SK-N-SH treated with all-trans-retinoic acid at 6 μM for 48 hours (cell line): Measurements from ENCODE around the gene SLC35F3.

Source experiments
- ARNTL ChIP-seq: fragments of 450-650 bp; formaldehyde crosslinking; IDR thresholded peaks from 2 replicates; pipeline ENCODE4 v1.5.0; 2020; ENCODE audit warnings: low read depth, mild to moderate bottlenecking, moderate library complexity, borderline replicate concordance
- GLIS3 ChIP-seq: fragments of 250-450 bp; sonication (Bioruptor Pico); IDR thresholded peaks from 2 replicates; pipeline ENCODE4 v1.5.0; 2020; ENCODE audit warnings: mild to moderate bottlenecking, moderate library complexity
- PPARA ChIP-seq: fragments of 250-450 bp; sonication (Bioruptor Pico); IDR thresholded peaks from 2 replicates; pipeline ENCODE4 v1.5.0; 2020; ENCODE audit warnings: mild to moderate bottlenecking, borderline replicate concordance
- RARB ChIP-seq: fragments of 250-450 bp; sonication (Bioruptor Pico); IDR thresholded peaks from 2 replicates; pipeline ENCODE4 v1.8.0; 2021; ENCODE audit warnings: mild to moderate bottlenecking, moderate library complexity
- TF ChIP-seq, protein P1 (sequence below): fragments of 250-450 bp; sonication (Bioruptor Pico); IDR thresholded peaks from 2 replicates; pipeline ENCODE4 v1.5.1; 2020; ENCODE audit warnings: low read depth, mild to moderate bottlenecking, moderate library complexity
- TF ChIP-seq, protein P2 (sequence below): fragments of 250-450 bp; sonication (Bioruptor Pico); IDR thresholded peaks from 2 replicates; pipeline ENCODE4 v1.5.0; 2020; ENCODE audit warnings: mild to moderate bottlenecking, moderate library complexity
- TF ChIP-seq, protein P3 (sequence below): fragments of 250-450 bp; sonication (Bioruptor Pico); IDR thresholded peaks from 2 replicates; pipeline ENCODE4 v1.8.0; 2020; ENCODE audit warnings: mild to moderate bottlenecking, moderate library complexity, borderline replicate concordance

DNA sequence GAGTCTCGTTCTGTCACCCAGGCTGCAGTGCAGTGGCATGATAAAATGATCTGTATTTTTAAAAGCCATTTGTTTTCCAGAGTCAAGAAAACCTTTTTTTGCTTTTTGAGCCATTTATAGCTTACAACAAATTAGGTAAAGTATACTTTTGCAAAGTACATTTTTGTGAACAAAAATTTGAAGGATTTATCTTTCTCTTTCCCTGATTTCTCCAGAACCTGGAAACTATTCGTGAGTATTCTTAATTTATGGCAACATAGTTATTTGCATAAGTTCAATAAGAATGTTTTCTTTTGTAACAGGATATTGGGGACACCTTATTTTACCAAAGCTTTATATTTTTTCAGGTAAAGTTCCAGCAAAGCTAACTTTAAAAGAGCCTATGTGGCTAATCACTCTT is 37.4 kb upstream of the SLC35F3 start:
- TF ChIP-seq PPARA (no peak), GLIS3 (no peak), RARB (CRISPR knock-in tag) (no peak), ARNTL (CRISPR knock-in tag) (no peak)
- TF ChIP-seq, protein P1, sequence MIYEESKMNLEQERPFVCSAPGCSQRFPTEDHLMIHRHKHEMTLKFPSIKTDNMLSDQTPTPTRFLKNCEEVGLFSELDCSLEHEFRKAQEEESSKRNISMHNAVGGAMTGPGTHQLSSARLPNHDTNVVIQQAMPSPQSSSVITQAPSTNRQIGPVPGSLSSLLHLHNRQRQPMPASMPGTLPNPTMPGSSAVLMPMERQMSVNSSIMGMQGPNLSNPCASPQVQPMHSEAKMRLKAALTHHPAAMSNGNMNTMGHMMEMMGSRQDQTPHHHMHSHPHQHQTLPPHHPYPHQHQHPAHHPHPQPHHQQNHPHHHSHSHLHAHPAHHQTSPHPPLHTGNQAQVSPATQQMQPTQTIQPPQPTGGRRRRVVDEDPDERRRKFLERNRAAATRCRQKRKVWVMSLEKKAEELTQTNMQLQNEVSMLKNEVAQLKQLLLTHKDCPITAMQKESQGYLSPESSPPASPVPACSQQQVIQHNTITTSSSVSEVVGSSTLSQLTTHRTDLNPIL (CRISPR knock-in tag), result no peak
- TF ChIP-seq, protein P2, sequence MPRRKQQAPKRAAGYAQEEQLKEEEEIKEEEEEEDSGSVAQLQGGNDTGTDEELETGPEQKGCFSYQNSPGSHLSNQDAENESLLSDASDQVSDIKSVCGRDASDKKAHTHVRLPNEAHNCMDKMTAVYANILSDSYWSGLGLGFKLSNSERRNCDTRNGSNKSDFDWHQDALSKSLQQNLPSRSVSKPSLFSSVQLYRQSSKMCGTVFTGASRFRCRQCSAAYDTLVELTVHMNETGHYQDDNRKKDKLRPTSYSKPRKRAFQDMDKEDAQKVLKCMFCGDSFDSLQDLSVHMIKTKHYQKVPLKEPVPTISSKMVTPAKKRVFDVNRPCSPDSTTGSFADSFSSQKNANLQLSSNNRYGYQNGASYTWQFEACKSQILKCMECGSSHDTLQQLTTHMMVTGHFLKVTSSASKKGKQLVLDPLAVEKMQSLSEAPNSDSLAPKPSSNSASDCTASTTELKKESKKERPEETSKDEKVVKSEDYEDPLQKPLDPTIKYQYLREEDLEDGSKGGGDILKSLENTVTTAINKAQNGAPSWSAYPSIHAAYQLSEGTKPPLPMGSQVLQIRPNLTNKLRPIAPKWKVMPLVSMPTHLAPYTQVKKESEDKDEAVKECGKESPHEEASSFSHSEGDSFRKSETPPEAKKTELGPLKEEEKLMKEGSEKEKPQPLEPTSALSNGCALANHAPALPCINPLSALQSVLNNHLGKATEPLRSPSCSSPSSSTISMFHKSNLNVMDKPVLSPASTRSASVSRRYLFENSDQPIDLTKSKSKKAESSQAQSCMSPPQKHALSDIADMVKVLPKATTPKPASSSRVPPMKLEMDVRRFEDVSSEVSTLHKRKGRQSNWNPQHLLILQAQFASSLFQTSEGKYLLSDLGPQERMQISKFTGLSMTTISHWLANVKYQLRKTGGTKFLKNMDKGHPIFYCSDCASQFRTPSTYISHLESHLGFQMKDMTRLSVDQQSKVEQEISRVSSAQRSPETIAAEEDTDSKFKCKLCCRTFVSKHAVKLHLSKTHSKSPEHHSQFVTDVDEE (CRISPR knock-in tag), result no peak
- TF ChIP-seq, protein P3, sequence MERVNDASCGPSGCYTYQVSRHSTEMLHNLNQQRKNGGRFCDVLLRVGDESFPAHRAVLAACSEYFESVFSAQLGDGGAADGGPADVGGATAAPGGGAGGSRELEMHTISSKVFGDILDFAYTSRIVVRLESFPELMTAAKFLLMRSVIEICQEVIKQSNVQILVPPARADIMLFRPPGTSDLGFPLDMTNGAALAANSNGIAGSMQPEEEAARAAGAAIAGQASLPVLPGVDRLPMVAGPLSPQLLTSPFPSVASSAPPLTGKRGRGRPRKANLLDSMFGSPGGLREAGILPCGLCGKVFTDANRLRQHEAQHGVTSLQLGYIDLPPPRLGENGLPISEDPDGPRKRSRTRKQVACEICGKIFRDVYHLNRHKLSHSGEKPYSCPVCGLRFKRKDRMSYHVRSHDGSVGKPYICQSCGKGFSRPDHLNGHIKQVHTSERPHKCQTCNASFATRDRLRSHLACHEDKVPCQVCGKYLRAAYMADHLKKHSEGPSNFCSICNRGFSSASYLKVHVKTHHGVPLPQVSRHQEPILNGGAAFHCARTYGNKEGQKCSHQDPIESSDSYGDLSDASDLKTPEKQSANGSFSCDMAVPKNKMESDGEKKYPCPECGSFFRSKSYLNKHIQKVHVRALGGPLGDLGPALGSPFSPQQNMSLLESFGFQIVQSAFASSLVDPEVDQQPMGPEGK (CRISPR knock-in tag), result no peak
